Panc1 (cell line): ENCODE results near the gene CABP4.

Source experiments
- CTCF ChIP-seq: fragments of 450-650 bp; IDR thresholded peaks from 2 replicates; pipeline ENCODE4 v1.5.1; 2017; ENCODE audit warnings: mild to moderate bottlenecking
- POLR2AphosphoS5 ChIP-seq: IDR thresholded peaks from 2 replicates; pipeline ENCODE4 v1.6.1; 2012; ENCODE audit warnings: mild to moderate bottlenecking, low read depth, low read length, moderate library complexity
- REST ChIP-seq, 2 experiments: IDR thresholded peaks; 2 replicates each; pipeline ENCODE4 v1.6.1; 2011 to 2012; ENCODE audit warnings: low read depth in 2 of 2, control low read depth in 1 of 2, low read length in 1 of 2, mild to moderate bottlenecking in 1 of 2, moderate library complexity in 1 of 2; ENCODE audit not compliant: insufficient read depth in 1 of 2
- SIN3A ChIP-seq: IDR thresholded peaks from 2 replicates; pipeline ENCODE4 v1.6.1; 2012; ENCODE audit warnings: low read depth, mild to moderate bottlenecking, low read length, moderate library complexity, borderline replicate concordance; ENCODE audit not compliant: insufficient read depth
- TCF7L2 ChIP-seq: IDR thresholded peaks from 2 replicates; pipeline ENCODE4 v1.6.1; 2011; ENCODE audit warnings: mild to moderate bottlenecking, low read depth, low read length, inconsistent platforms

GRCh38 chr11:67423891-67424613 is 31.1 kb upstream of the CABP4 start:
- TF ChIP-seq CTCF: no peak
- no peak for TF ChIP-seq REST (IDR thresholded peaks at IDR 0.05; ENCODE audit: insufficient read depth in 1 of 2, low read depth in 2 of 2, low read length in 1 of 2)
- TF ChIP-seq POLR2AphosphoS5: no peak
- no peak for TF ChIP-seq TCF7L2
- TF ChIP-seq SIN3A: no peak
